ENCODE data around the gene BACH2. TPM values are rescaled to one million over a fixed set of nuclear protein-coding genes. Genes with fewer than 3 reads are reported as not detected.

Gene BACH2
- polyA plus RNA-seq, 1 donor from 2014 or later = 21.2 TPM

- H3K4me1 Mint-ChIP-seq = peaks cover 18 to 38% (median 29%) of the 10 kb centered on the region in 3 donors
- peaks cover 12% of the 10 kb centered on the region for H3K36me3 Mint-ChIP-seq
- H3K4me3 Mint-ChIP-seq = peak overlapping the region in 2 of 4 donors; percentile 7 to 24
- H3K27me3 Mint-ChIP-seq = no peaks in the 10 kb centered on the region
- no peaks in the 10 kb centered on the region for H3K9me3 Mint-ChIP-seq
- H3K27ac Mint-ChIP-seq = peak overlapping the region; percentile 62 to 92 (median 63)
Observed at GRCh38 chr6:90251295-90251992, 45.2 kb downstream of the BACH2 start.

GRCh38 chr6:90250405-90250804 lies 46.2 kb downstream of the BACH2 start:
- H3K9me3 Mint-ChIP-seq = no peaks in the 10 kb centered on the region
- no peaks in the 10 kb centered on the region for H3K27me3 Mint-ChIP-seq
- H3K4me3 Mint-ChIP-seq = no peak overlapping the region
- peaks cover 18 to 35% (median 28%) of the 10 kb centered on the region in 3 donors for H3K4me1 Mint-ChIP-seq
- peak overlapping the region in 1 of 3 donors; percentile 9 for H3K27ac Mint-ChIP-seq
- H3K36me3 Mint-ChIP-seq = peaks cover 15% of the 10 kb centered on the region

- H3K27ac Mint-ChIP-seq = peak overlapping the region in 1 of 3 donors; percentile 47
Observed at GRCh38 chr6:90249458-90249857, 47.2 kb downstream of the BACH2 start.

GRCh38 chr6:90249034-90249433 lies 47.6 kb downstream of the BACH2 start:
- H3K27ac Mint-ChIP-seq = peak overlapping the region in 1 of 3 donors; percentile 47
- H3K36me3 Mint-ChIP-seq = peaks cover 15% of the 10 kb centered on the region
- no peaks in the 10 kb centered on the region for H3K9me3 Mint-ChIP-seq
- no peaks in the 10 kb centered on the region for H3K27me3 Mint-ChIP-seq
- peaks cover 14 to 25% (median 24%) of the 10 kb centered on the region in 3 donors for H3K4me1 Mint-ChIP-seq
- H3K4me3 Mint-ChIP-seq = no peak overlapping the region

More at GRCh38 chr6:90249458-90249857, 47.2 kb downstream of the BACH2 start:
- Mint-ChIP-seq H3K27me3 (no peaks in the 10 kb centered on the region), H3K36me3 (peaks cover 15% of the 10 kb centered on the region), H3K9me3 (no peaks in the 10 kb centered on the region), H3K4me3 (peak overlapping the region in 1 of 4 donors; percentile 14), H3K4me1 (peaks cover 14 to 25% (median 25%) of the 10 kb centered on the region in 3 donors)

GRCh38 chr6:90247262-90247661 lies 49.4 kb downstream of the BACH2 start:
- peaks cover 9 to 17% (median 15%) of the 10 kb centered on the region in 3 donors for H3K4me1 Mint-ChIP-seq
- H3K27me3 Mint-ChIP-seq = no peaks in the 10 kb centered on the region
- no peak overlapping the region for H3K4me3 Mint-ChIP-seq
- H3K36me3 Mint-ChIP-seq = peaks cover 23% of the 10 kb centered on the region
- no peak overlapping the region for H3K27ac Mint-ChIP-seq
- H3K9me3 Mint-ChIP-seq = no peaks in the 10 kb centered on the region

DNA sequence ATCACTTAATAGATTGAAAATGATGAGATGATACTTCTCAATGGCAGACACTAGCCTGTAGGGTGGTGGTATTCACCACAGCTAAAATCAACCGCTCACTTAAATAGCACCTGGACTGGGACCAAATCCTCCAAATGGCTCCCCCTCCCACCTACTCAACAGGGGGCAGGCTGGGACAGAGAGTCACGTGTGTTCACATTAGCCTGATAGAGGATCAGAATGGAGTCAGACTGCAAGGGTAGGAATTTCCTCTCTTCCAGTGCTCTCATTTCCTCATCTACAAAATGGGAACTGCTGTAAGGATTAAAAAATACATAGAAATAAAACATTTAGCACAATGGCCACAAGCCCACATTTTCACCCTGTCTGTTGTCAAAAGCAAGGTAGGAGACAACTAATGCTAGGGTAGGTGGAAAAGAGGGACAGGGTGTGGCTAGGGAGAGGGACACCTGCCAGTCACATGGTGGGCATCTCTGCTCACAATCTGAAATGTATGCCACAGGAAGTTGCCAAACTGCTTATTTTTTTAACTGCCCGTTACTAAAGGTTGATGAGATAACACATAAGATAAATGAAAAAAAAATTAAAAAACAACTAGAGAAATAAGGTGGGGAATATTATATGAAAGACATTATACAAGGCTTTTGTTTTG lies 55.3 kb downstream of the BACH2 start:
- peaks cover 0 to 10% (median 10%) of the 10 kb centered on the region in 3 donors for H3K4me1 Mint-ChIP-seq

GRCh38 chr6:90238496-90239266 lies 58.0 kb downstream of the BACH2 start:
- Mint-ChIP-seq H3K4me3 (no peak overlapping the region), H3K27ac (no peak overlapping the region), H3K4me1 (peaks cover 0 to 24% (median 10%) of the 10 kb centered on the region in 3 donors), H3K9me3 (no peaks in the 10 kb centered on the region), H3K36me3 (peaks cover 10% of the 10 kb centered on the region), H3K27me3 (no peaks in the 10 kb centered on the region)

More for the DNA sequence above, 55.3 kb downstream of the BACH2 start:
- H3K9me3 Mint-ChIP-seq = no peaks in the 10 kb centered on the region
- peak overlapping the region in 1 of 3 donors; percentile 71 for H3K27ac Mint-ChIP-seq
- no peaks in the 10 kb centered on the region for H3K27me3 Mint-ChIP-seq
- H3K36me3 Mint-ChIP-seq = peaks cover 15% of the 10 kb centered on the region
- no peak overlapping the region for H3K4me3 Mint-ChIP-seq

DNA sequence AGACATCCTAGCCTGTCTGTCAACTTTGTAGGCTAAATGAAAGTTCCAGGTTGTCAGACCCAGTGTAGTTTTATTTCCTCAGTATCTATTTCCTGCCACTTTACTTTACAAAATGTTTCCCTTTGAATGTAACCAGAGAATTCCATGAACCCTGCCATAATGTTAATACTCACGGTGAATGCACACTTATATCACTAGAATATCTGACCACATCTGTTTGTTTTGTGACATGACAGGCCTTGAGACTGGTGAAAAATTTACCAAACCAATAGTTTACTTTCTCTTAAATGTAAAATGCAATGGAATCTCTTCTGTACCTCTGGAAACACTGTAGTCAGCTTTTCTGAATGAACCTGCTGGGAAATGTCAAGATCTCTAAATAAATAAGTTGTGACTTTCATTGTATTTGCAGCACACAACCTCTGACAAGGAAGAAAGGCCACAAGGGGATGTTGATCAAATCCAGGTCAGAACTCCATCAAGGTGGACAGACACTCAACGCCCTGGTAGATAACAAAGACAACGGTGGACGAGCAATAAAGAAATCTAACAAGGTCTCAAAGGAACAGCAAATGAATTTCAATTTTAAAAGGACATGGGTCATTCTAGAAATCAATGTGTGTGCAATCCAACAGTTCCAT lies 59.2 kb downstream of the BACH2 start:
- Mint-ChIP-seq H3K36me3 (peaks cover 3% of the 10 kb centered on the region), H3K4me1 (peaks cover 6 to 28% (median 10%) of the 10 kb centered on the region in 3 donors), H3K9me3 (no peaks in the 10 kb centered on the region), H3K4me3 (no peak overlapping the region), H3K27ac (peak overlapping the region in 1 of 3 donors; percentile 28), H3K27me3 (no peaks in the 10 kb centered on the region)

DNA sequence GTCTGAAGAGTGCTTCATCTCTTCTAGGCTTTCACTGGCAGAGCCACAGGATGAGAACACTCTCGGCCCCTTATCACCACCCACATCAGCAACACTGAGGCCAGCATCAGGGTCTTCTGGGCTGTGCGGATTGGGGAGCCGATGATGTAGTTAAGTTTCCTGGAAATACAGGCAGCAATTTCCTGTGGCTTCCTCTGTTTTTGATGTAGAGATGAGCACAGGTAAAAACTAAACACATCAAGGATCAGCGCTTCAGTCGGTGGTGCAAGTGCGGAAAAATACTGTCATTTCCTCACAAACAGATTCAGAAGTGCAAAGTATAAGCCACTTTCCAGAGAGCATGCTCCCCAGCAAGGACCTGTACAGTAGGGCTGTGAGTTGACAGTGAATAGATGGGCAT lies 62.6 kb downstream of the BACH2 start:
- Mint-ChIP-seq H3K4me1 (peaks cover 7 to 30% (median 10%) of the 10 kb centered on the region in 3 donors), H3K27me3 (no peaks in the 10 kb centered on the region), H3K36me3 (peaks cover 4% of the 10 kb centered on the region), H3K9me3 (peaks cover 0 to 1% (median 0%) of the 10 kb centered on the region in 3 donors), H3K4me3 (peak overlapping the region in 1 of 4 donors; percentile 61), H3K27ac (no peak overlapping the region)

DNA sequence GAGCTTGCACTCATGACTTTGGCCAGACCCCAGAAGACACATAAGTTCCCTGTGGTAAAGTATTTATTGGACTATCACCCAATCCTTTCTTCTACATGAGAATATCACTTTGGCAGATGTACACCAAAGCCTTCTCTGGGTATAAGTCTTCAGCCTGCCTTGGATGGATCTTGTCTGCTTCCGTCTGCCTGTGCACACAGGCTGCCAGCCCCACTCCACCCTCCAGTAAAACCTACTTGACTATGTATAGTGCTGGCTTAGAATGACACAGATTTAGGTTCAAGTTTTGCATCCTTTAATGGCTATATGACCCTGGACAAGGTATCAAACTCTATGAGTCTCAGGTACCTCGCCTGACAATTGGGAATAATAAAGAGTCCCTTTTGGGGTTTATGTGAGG lies 63.4 kb downstream of the BACH2 start:
- Mint-ChIP-seq H3K4me3 (no peak overlapping the region), H3K27me3 (no peaks in the 10 kb centered on the region), H3K27ac (peak overlapping the region in 1 of 3 donors; percentile 10), H3K4me1 (peaks cover 7 to 34% (median 10%) of the 10 kb centered on the region in 3 donors), H3K36me3 (peaks cover 4% of the 10 kb centered on the region), H3K9me3 (peaks cover 0 to 1% (median 0%) of the 10 kb centered on the region in 3 donors)

GRCh38 chr6:90231798-90232197 lies 64.8 kb downstream of the BACH2 start:
- no peak overlapping the region for H3K4me3 Mint-ChIP-seq

GRCh38 chr6:90231308-90231707 lies 65.3 kb downstream of the BACH2 start:
- no peak overlapping the region for H3K27ac Mint-ChIP-seq
- H3K36me3 Mint-ChIP-seq = peaks cover 2% of the 10 kb centered on the region
- no peaks in the 10 kb centered on the region for H3K27me3 Mint-ChIP-seq
- peaks cover 2 to 36% (median 23%) of the 10 kb centered on the region in 3 donors for H3K4me1 Mint-ChIP-seq
- peaks cover 0 to 1% (median 0%) of the 10 kb centered on the region in 3 donors for H3K9me3 Mint-ChIP-seq
- no peak overlapping the region for H3K4me3 Mint-ChIP-seq

More at GRCh38 chr6:90231798-90232197, 64.8 kb downstream of the BACH2 start:
- peaks cover 5 to 37% (median 21%) of the 10 kb centered on the region in 3 donors for H3K4me1 Mint-ChIP-seq
- H3K27me3 Mint-ChIP-seq = no peaks in the 10 kb centered on the region
- peaks cover 2% of the 10 kb centered on the region for H3K36me3 Mint-ChIP-seq
- peaks cover 0 to 1% (median 0%) of the 10 kb centered on the region in 3 donors for H3K9me3 Mint-ChIP-seq
- no peak overlapping the region for H3K27ac Mint-ChIP-seq

DNA sequence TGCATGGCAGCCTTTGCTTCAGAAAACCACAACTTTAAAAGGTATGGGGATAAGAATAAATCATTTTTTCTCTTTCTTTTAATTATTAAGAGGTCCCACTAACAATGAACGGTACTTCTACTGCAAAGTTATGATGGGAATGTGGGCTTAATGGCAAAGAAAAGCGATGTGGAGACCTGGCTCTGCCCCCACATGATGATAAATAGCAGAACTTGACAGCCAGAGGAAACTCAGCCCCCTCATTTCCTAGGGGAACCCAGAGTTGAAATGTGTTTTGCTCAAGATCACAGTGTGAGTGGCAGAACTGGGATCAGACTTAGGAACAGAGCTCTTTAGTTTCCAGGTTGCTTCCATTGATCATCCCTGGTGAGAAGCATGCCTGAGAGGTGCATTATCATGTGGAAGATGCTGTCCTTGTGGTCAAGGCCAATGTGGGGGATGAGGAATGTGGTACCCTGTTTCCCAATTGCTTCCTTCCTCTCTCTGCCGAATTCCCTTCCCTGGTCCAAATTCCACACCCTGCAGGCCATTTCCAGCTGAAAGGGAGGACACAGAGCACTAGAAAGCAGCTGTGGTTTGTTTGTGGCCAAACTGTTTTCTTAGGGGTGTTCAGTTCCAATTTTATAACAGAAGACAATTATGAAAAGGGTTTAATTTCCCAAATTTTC lies 66.0 kb downstream of the BACH2 start:
- H3K4me1 Mint-ChIP-seq = peaks cover 4 to 32% (median 23%) of the 10 kb centered on the region in 3 donors
- no peak overlapping the region for H3K27ac Mint-ChIP-seq
- peaks cover 0 to 1% (median 0%) of the 10 kb centered on the region in 3 donors for H3K9me3 Mint-ChIP-seq
- H3K4me3 Mint-ChIP-seq = no peak overlapping the region
- peaks cover 4% of the 10 kb centered on the region for H3K36me3 Mint-ChIP-seq
- no peaks in the 10 kb centered on the region for H3K27me3 Mint-ChIP-seq
